Osteoblast (primary cell): Measurements from ENCODE around the gene PTPRN2. TPM values are rescaled to one million over a fixed set of nuclear protein-coding genes. Genes with fewer than 3 reads are reported as not detected.

Experiments
- DNase-seq: peaks from one replicate; pipeline ENCODE4 v3.0.0; 2011; ENCODE audit warnings: low spot score, mixed read lengths; ENCODE audit not compliant: insufficient read length; ENCODE audit errors: missing footprints
- H2AFZ ChIP-seq: 2 replicates; pipeline ENCODE4 v1.6.0; 2011; ENCODE audit warnings: mild to moderate bottlenecking, low read length
- H3K27ac ChIP-seq: 2 replicates; pipeline ENCODE4 v1.5.1; 2011; ENCODE audit warnings: mild to moderate bottlenecking, low read depth, low read length, moderate library complexity
- H3K27me3 ChIP-seq: 2 replicates; pipeline ENCODE4 v1.6.0; 2012; ENCODE audit warnings: mild to moderate bottlenecking, control low read depth, inconsistent platforms, low read length, moderate library complexity; ENCODE audit not compliant: insufficient read depth
- H3K36me3 ChIP-seq: 2 replicates; pipeline ENCODE4 v1.5.1; 2011; ENCODE audit warnings: mild to moderate bottlenecking, low read length, control low read depth, moderate library complexity; ENCODE audit not compliant: insufficient read depth
- H3K4me1 ChIP-seq: 2 replicates; pipeline ENCODE4 v1.5.1; 2011; ENCODE audit warnings: mild to moderate bottlenecking, low read length, control low read depth, moderate library complexity; ENCODE audit not compliant: insufficient read depth
- H3K4me2 ChIP-seq: 2 replicates; pipeline ENCODE4 v1.6.0; 2011; ENCODE audit warnings: mild to moderate bottlenecking, low read length; ENCODE audit not compliant: insufficient read depth
- H3K4me3 ChIP-seq: fragments of 200-600 bp; sonication (generic); 3 replicates; pipeline ENCODE4 v1.5.1; 2012; ENCODE audit warnings: mild to moderate bottlenecking, low read length, inconsistent platforms; ENCODE audit not compliant: insufficient read depth
- H3K79me2 ChIP-seq: 2 replicates; pipeline ENCODE4 v1.6.0; 2012; ENCODE audit warnings: mild to moderate bottlenecking, low read length, control low read depth, inconsistent platforms; ENCODE audit not compliant: insufficient read depth
- H3K9me3 ChIP-seq: 2 replicates; pipeline ENCODE4 v1.5.1; 2011; ENCODE audit warnings: low read depth, low read length, control low read depth
- H4K20me1 ChIP-seq: 2 replicates; pipeline ENCODE4 v1.6.0; 2012; ENCODE audit warnings: mild to moderate bottlenecking, low read length, control low read depth; ENCODE audit not compliant: insufficient read depth
- CTCF ChIP-seq: IDR thresholded peaks from 2 replicates; pipeline ENCODE4 v1.5.1; 2011; ENCODE audit warnings: mild to moderate bottlenecking, low read depth, low read length, moderate library complexity; ENCODE audit errors: extremely low read depth
- total RNA-seq: library from RNA; depleted of rRNA; stranded (reverse); fragments of >200 nt; gene quantifications from 2 replicates; pipeline ENCODE4 v1.2.3, GENCODE V29; 2012

PTPRN2 gene
- total RNA-seq, 1 donor: 0.36 TPM

DNA sequence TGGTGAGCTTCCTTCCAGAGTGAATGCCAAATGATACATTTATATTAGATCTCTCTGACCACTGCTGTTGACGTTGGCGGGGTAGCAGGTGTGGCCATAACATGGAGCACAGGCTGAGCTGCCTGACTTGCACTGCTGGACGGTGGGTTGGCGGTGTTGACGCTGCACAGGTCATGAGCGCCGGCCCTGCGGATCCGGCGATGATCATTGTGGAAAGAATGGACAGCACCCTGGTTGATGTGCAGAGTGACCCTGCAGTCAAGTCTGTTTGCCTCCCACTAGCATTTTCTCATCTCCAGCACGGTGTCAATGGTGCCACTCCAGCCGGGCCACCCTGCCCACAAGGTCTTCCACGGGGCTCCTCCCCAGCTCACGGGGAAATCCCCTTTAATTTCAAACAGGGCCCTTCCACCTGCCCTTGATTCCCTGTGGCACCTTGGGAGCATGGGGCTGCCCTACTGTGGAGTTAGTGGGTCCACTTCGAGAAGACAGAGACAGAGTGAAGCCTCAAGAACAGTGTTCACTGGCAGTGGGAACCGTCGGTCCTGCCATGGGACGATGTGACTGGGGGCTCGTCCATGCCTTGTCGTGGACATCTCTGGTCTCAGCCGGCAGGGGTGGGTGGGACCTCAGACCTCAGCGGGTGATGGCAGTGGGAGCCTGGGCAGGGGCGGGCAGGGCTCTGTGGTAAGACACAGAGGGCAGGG, 613.5 kb downstream of the PTPRN2 start:
- no peaks in the 10 kb centered on the region for H3K79me2 ChIP-seq
- no peaks in the 10 kb centered on the region for H3K4me1 ChIP-seq
- no peak overlapping the region for H3K27ac ChIP-seq
- H3K27me3 ChIP-seq: no peaks in the 10 kb centered on the region
- no peak overlapping the region for H2AFZ ChIP-seq
- DNase-seq: peak; percentile 14
- no peak overlapping the region for H3K4me2 ChIP-seq
- H3K4me3 ChIP-seq: no peak overlapping the region
- H4K20me1 ChIP-seq: no peaks in the 10 kb centered on the region
- peaks cover 3% of the 10 kb centered on the region for H3K9me3 ChIP-seq
- no peak for TF ChIP-seq CTCF
- no peaks in the 10 kb centered on the region for H3K36me3 ChIP-seq

GRCh38 chr7:157972914-157973313, 614.7 kb downstream of the PTPRN2 start:
- H3K9me3 ChIP-seq: peaks cover 3% of the 10 kb centered on the region
- no peak overlapping the region for H3K27ac ChIP-seq
- no peaks in the 10 kb centered on the region for H3K4me1 ChIP-seq
- H2AFZ ChIP-seq: no peak overlapping the region
- no peak for TF ChIP-seq CTCF
- no peak overlapping the region for H3K4me3 ChIP-seq
- peak; percentile 51 for DNase-seq
- no peaks in the 10 kb centered on the region for H3K79me2 ChIP-seq
- H3K27me3 ChIP-seq: no peaks in the 10 kb centered on the region
- H3K36me3 ChIP-seq: no peaks in the 10 kb centered on the region
- H3K4me2 ChIP-seq: no peak overlapping the region
- H4K20me1 ChIP-seq: no peaks in the 10 kb centered on the region

GRCh38 chr7:157971501-157971900, 616.1 kb downstream of the PTPRN2 start:
- H3K9me3 ChIP-seq: peaks cover 3% of the 10 kb centered on the region
- H3K4me1 ChIP-seq: no peaks in the 10 kb centered on the region
- H2AFZ ChIP-seq: no peak overlapping the region
- H3K4me3 ChIP-seq: no peak overlapping the region
- H4K20me1 ChIP-seq: no peaks in the 10 kb centered on the region
- TF ChIP-seq CTCF: no peak
- DNase-seq: peak; percentile 59
- no peaks in the 10 kb centered on the region for H3K36me3 ChIP-seq
- no peak overlapping the region for H3K27ac ChIP-seq
- H3K27me3 ChIP-seq: no peaks in the 10 kb centered on the region
- H3K4me2 ChIP-seq: no peak overlapping the region
- no peaks in the 10 kb centered on the region for H3K79me2 ChIP-seq

- no peak overlapping the region for H3K27ac ChIP-seq
- H3K36me3 ChIP-seq: no peaks in the 10 kb centered on the region
Observed at GRCh38 chr7:157970744-157971143, 616.9 kb downstream of the PTPRN2 start.

More at GRCh38 chr7:157970744-157971143, 616.9 kb downstream of the PTPRN2 start:
- TF ChIP-seq CTCF: no peak
- H2AFZ ChIP-seq: no peak overlapping the region
- no peaks in the 10 kb centered on the region for H3K79me2 ChIP-seq
- DNase-seq: peak; percentile 76
- H3K4me1 ChIP-seq: no peaks in the 10 kb centered on the region
- no peaks in the 10 kb centered on the region for H3K27me3 ChIP-seq
- H3K4me2 ChIP-seq: no peak overlapping the region
- H3K9me3 ChIP-seq: peaks cover 3% of the 10 kb centered on the region
- no peaks in the 10 kb centered on the region for H4K20me1 ChIP-seq
- no peak overlapping the region for H3K4me3 ChIP-seq
